Limb (tissue), 2 donors: ENCODE data around the gene DNM3.

Experiments used
- DNase-seq, 2 donors: peaks; one replicate each; pipeline ENCODE4 v3.0.0-alpha.2; 2016; ENCODE audit errors: extremely low spot score in 2 of 2

The DNM3 gene

GRCh38 chr1:172139196-172139595 is 297.9 kb downstream of the DNM3 start:
- no peak for DNase-seq

GRCh38 chr1:172140072-172140471 is 298.8 kb downstream of the DNM3 start:
- no peak for DNase-seq

GRCh38 chr1:172140591-172140990 is 299.3 kb downstream of the DNM3 start:
- no peak for DNase-seq

GRCh38 chr1:172141341-172141881 is 300.1 kb downstream of the DNM3 start:
- no peak for DNase-seq

GRCh38 chr1:172142324-172142723 is 301.0 kb downstream of the DNM3 start:
- no peak for DNase-seq

GRCh38 chr1:172143384-172144055 is 302.2 kb downstream of the DNM3 start:
- peak; percentile 50 to 78 for DNase-seq

- peak; percentile 90 to 99 for DNase-seq
These were observed 303.3 kb downstream of the DNM3 start for GRCh38 chr1:172144445-172145061.

GRCh38 chr1:172145231-172145651 is 303.9 kb downstream of the DNM3 start:
- DNase-seq, result peak; percentile 67 to 96

- no peak for DNase-seq
These were observed 304.4 kb downstream of the DNM3 start for GRCh38 chr1:172145656-172146055.

GRCh38 chr1:172146141-172146850 is 305.0 kb downstream of the DNM3 start:
- DNase-seq, result no peak

GRCh38 chr1:172147541-172147940 is 306.2 kb downstream of the DNM3 start:
- DNase-seq, result no peak

GRCh38 chr1:172148213-172148612 is 306.9 kb downstream of the DNM3 start:
- no peak for DNase-seq

- DNase-seq, result no peak
These were observed 307.4 kb downstream of the DNM3 start for GRCh38 chr1:172148707-172149106.

- DNase-seq, result no peak
These were observed 308.0 kb downstream of the DNM3 start for GRCh38 chr1:172149346-172149745.

GRCh38 chr1:172154551-172154950 is 313.3 kb downstream of the DNM3 start:
- peak in 1 of 2 donors; percentile 72 for DNase-seq

GRCh38 chr1:172155766-172156165 is 314.5 kb downstream of the DNM3 start:
- DNase-seq, result no peak

GRCh38 chr1:172162236-172162635 is 320.9 kb downstream of the DNM3 start:
- DNase-seq, result no peak

- no peak for DNase-seq
These were observed 322.4 kb downstream of the DNM3 start for GRCh38 chr1:172163498-172164215.

GRCh38 chr1:172165403-172165802 is 324.1 kb downstream of the DNM3 start:
- no peak for DNase-seq

- no peak for DNase-seq
These were observed 326.7 kb downstream of the DNM3 start for GRCh38 chr1:172167796-172168596.

GRCh38 chr1:172168597-172168872 is 327.2 kb downstream of the DNM3 start:
- DNase-seq, result no peak
